GM21576 (cell line): Measurements from ENCODE around the gene LRP11.
A peak's percentile ranks its signal among the peaks of the same experiment; 100 is the strongest.
"Not testable (repeated sequence)": the region's sequence is repeated elsewhere in the genome, so short reads cannot be mapped to it uniquely, and the experiment has no call there.

Experiments
- ATAC-seq: cut with Tn5 transposase; IDR thresholded peaks from one replicate; pipeline ENCODE4 v1.9.1; 2021; ENCODE audit warnings: mild to moderate bottlenecking, moderate library complexity; ENCODE audit not compliant: unreplicated experiment

LRP11 gene

GRCh38 chr6:149851461-149852110 lies 12.6 kb downstream of the LRP11 start:
- no peak for ATAC-seq

GRCh38 chr6:149848343-149848742 lies 15.8 kb downstream of the LRP11 start:
- ATAC-seq: not testable (repeated sequence)

- no peak for ATAC-seq
Measured at GRCh38 chr6:149847939-149848267, 16.3 kb downstream of the LRP11 start.

- ATAC-seq: no peak
Measured at GRCh38 chr6:149846321-149846720, 17.8 kb downstream of the LRP11 start.

GRCh38 chr6:149845549-149845948 lies 18.6 kb downstream of the LRP11 start:
- ATAC-seq: no peak

GRCh38 chr6:149844480-149844879 lies 19.7 kb downstream of the LRP11 start:
- ATAC-seq: no peak

- not testable (repeated sequence) for ATAC-seq
Measured at GRCh38 chr6:149844036-149844435, 20.1 kb downstream of the LRP11 start.

- ATAC-seq: no peak
Measured at GRCh38 chr6:149843051-149843633, 21.0 kb downstream of the LRP11 start.

GRCh38 chr6:149842331-149842730 lies 21.8 kb downstream of the LRP11 start:
- no peak for ATAC-seq

GRCh38 chr6:149840345-149841075 lies 23.6 kb downstream of the LRP11 start:
- no peak for ATAC-seq

GRCh38 chr6:149834513-149835481 lies 29.4 kb downstream of the LRP11 start:
- no peak for ATAC-seq

- no peak for ATAC-seq
Measured at GRCh38 chr6:149833651-149834050, 30.5 kb downstream of the LRP11 start.

- ATAC-seq: no peak
Measured at GRCh38 chr6:149831308-149831820, 32.8 kb downstream of the LRP11 start.

- no peak for ATAC-seq
Measured at GRCh38 chr6:149830731-149831307, 33.3 kb downstream of the LRP11 start.

- ATAC-seq: no peak
Measured at GRCh38 chr6:149825292-149825691, 38.9 kb downstream of the LRP11 start.

GRCh38 chr6:149823013-149823412 lies 41.1 kb downstream of the LRP11 start:
- ATAC-seq: no peak

- ATAC-seq: no peak
Measured at GRCh38 chr6:149821492-149821891, 42.7 kb downstream of the LRP11 start.

- no peak for ATAC-seq
Measured at GRCh38 chr6:149820506-149820905, 43.7 kb downstream of the LRP11 start.

- peak; percentile 72 for ATAC-seq
Measured at GRCh38 chr6:149815788-149816187, 48.4 kb downstream of the LRP11 start.

GRCh38 chr6:149813351-149813750 lies 50.8 kb downstream of the LRP11 start:
- no peak for ATAC-seq

- no peak for ATAC-seq
Measured at GRCh38 chr6:149809798-149810197, 54.4 kb downstream of the LRP11 start.
